Neural crest cell (in vitro differentiated cells): ENCODE measurements around the gene PFKL. TPM values are rescaled to one million over a fixed set of nuclear protein-coding genes. Genes with fewer than 3 reads are reported as not detected.
"Not testable (repeated sequence)": the region's sequence is repeated elsewhere in the genome, so short reads cannot be mapped to it uniquely, and the experiment has no call there.

Experiments used
- DNase-seq: peaks from one replicate; pipeline ENCODE4 v3.0.0; 2021; ENCODE audit warnings: low read depth, mixed read lengths, low spot score
- H3K27ac Mint-ChIP-seq: one replicate; pipeline ENCODE4 v1.8.0; 2021; ENCODE audit warnings: mild to moderate bottlenecking, mixed read lengths; ENCODE audit not compliant: unreplicated experiment
- H3K27me3 Mint-ChIP-seq: 2 replicates; pipeline ENCODE4 v1.8.0; 2021; ENCODE audit warnings: low read depth, mild to moderate bottlenecking, mixed read lengths
- H3K36me3 Mint-ChIP-seq: 2 replicates; pipeline ENCODE4 v1.8.0; 2021; ENCODE audit warnings: low read depth, mild to moderate bottlenecking, mixed read lengths
- H3K4me1 Mint-ChIP-seq: 2 replicates; pipeline ENCODE4 v1.8.0; 2021; ENCODE audit warnings: mixed read lengths
- H3K4me3 Mint-ChIP-seq: one replicate; pipeline ENCODE4 v1.8.0; 2021; ENCODE audit warnings: mild to moderate bottlenecking, mixed read lengths
- H3K9me3 Mint-ChIP-seq: 2 replicates; pipeline ENCODE4 v1.8.0; 2021; ENCODE audit warnings: mixed read lengths
- CTCF ChIP-seq: fragments of 200-600 bp; sonication (generic); conservative IDR thresholded peaks from 2 replicates; pipeline ENCODE4 v1.5.0; 2021; ENCODE audit warnings: antibody characterized with exemption, mild to moderate bottlenecking
- total RNA-seq: library from RNA; stranded (reverse); gene quantifications from 2 replicates; pipeline ENCODE4 v1.2.1, GENCODE V29; 2021

The PFKL gene
- total RNA-seq, 1 donor from 2014 or later = 96.1 TPM

- Mint-ChIP-seq H3K36me3 (no peaks in the 10 kb centered on the region), H3K27ac (no peak overlapping the region), H3K27me3 (peaks cover 12% of the 10 kb centered on the region), H3K9me3 (no peaks in the 10 kb centered on the region), H3K4me3 (peak overlapping the region; percentile 76), H3K4me1 (peaks cover 31% of the 10 kb centered on the region)
- DNase-seq = no peak
- TF ChIP-seq CTCF = no peak
Observed at GRCh38 chr21:44301961-44302406, 2.1 kb downstream of the PFKL start.

GRCh38 chr21:44302573-44303401 lies 2.9 kb downstream of the PFKL start:
- Mint-ChIP-seq H3K4me1 (peaks cover 37% of the 10 kb centered on the region), H3K4me3 (peak overlapping the region; percentile 76)
- not testable (repeated sequence) for H3K36me3 Mint-ChIP-seq, H3K27me3 Mint-ChIP-seq, DNase-seq, H3K27ac Mint-ChIP-seq, H3K9me3 Mint-ChIP-seq

GRCh38 chr21:44303490-44303981 lies 3.7 kb downstream of the PFKL start:
- peak overlapping the region; percentile 88 for H3K27ac Mint-ChIP-seq
- peaks cover 6% of the 10 kb centered on the region for H3K27me3 Mint-ChIP-seq
- no peaks in the 10 kb centered on the region for H3K9me3 Mint-ChIP-seq
- TF ChIP-seq CTCF = peak; percentile 24
- H3K36me3 Mint-ChIP-seq = no peaks in the 10 kb centered on the region
- DNase-seq = no peak
- H3K4me1 Mint-ChIP-seq = peaks cover 43% of the 10 kb centered on the region
- peak overlapping the region; percentile 90 for H3K4me3 Mint-ChIP-seq

GRCh38 chr21:44304011-44304616 lies 4.3 kb downstream of the PFKL start:
- Mint-ChIP-seq H3K27ac (peak overlapping the region; percentile 88), H3K9me3 (no peaks in the 10 kb centered on the region), H3K27me3 (peaks cover 3% of the 10 kb centered on the region), H3K4me1 (peaks cover 41% of the 10 kb centered on the region), H3K4me3 (peak overlapping the region; percentile 90), H3K36me3 (no peaks in the 10 kb centered on the region)
- TF ChIP-seq CTCF = no peak
- DNase-seq = no peak

- TF ChIP-seq CTCF = peak; percentile 72
- Mint-ChIP-seq H3K4me3 (peak overlapping the region; percentile 81), H3K9me3 (no peaks in the 10 kb centered on the region), H3K27me3 (no peaks in the 10 kb centered on the region), H3K4me1 (peaks cover 38% of the 10 kb centered on the region), H3K27ac (peak overlapping the region; percentile 97), H3K36me3 (no peaks in the 10 kb centered on the region)
- DNase-seq = peak; percentile 58
Observed at GRCh38 chr21:44304877-44305293, 5.0 kb downstream of the PFKL start.

- TF ChIP-seq CTCF = no peak
- H3K9me3 Mint-ChIP-seq = no peaks in the 10 kb centered on the region
- H3K27ac Mint-ChIP-seq = no peak overlapping the region
- no peak for DNase-seq
- no peaks in the 10 kb centered on the region for H3K36me3 Mint-ChIP-seq
- H3K27me3 Mint-ChIP-seq = no peaks in the 10 kb centered on the region
- H3K4me1 Mint-ChIP-seq = peaks cover 37% of the 10 kb centered on the region
- peak overlapping the region; percentile 31 for H3K4me3 Mint-ChIP-seq
Observed at GRCh38 chr21:44305691-44306090, 5.8 kb downstream of the PFKL start.
